Measurements from ENCODE around the gene SYP.

The SYP gene

DNA sequence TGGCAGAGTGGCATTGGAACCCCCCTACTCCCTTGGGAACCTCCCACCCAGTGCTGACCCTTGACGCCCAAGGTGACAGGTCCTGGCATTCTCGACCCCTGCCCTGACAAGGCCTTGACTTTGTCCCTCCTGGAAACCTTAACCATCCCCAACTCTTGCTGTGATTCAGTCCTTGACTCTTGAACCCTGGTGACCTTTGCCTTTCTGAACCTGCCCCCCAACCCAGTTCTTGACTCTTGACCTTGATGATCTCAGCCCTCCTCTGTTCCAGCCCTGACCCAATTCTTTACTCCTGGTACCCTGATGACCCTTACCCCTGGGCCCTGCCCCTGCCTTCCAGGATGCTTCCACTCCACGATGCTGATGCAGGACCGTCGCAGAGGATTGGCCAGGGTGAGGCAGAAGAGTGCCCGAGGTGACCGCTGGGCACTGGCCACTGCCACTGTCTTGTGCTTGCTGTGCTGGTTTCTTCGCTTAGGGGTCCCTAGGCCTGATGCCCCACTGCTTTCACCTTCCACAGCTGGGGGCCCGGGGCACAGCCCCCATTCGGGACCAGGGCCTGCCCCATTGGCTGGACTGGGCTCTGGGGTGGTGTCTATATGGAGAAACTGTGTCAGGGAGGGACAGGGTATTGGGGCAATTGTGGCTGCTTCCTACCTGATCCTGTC, 31.5 kb upstream of the SYP start:
- ChIA-PET CTCF (no interaction called here), POLR2A (no interaction called here)
- Histone ChIP-seq H3K9me3 (ENCODE audit: control insufficient read depth, insufficient read depth, low read depth, low read length) (no peaks in the 10 kb centered on the region), H3K27ac (ENCODE audit: extremely low read depth, low read depth, low read length) (no peak overlapping the region), H3K4me3 (ENCODE audit: low read depth, low read length) (no peak overlapping the region), H3K36me3 (ENCODE audit: control insufficient read depth in 2 of 2, insufficient read depth in 1 of 2, low read length in 2 of 2) (no peaks in the 10 kb centered on the region), H3K4me1 (ENCODE audit: control insufficient read depth, insufficient read depth, low read length) (no peaks in the 10 kb centered on the region)
- TF ChIP-seq BCL11B (tag by site-specific recombination; IDR thresholded peaks at IDR 0.05; ENCODE audit: low read depth), result peak; percentile 65; the same call in 1 of the 2 replicates
- TF ChIP-seq ZBTB17 (tag by site-specific recombination; IDR thresholded peaks at IDR 0.05), result no peak

- Histone ChIP-seq H3K36me3 (ENCODE audit: control insufficient read depth in 2 of 2, insufficient read depth in 1 of 2, low read length in 2 of 2) (no peaks in the 10 kb centered on the region), H3K4me1 (ENCODE audit: control insufficient read depth, insufficient read depth, low read length) (no peaks in the 10 kb centered on the region), H3K27ac (ENCODE audit: extremely low read depth, low read depth, low read length) (no peak overlapping the region), H3K9me3 (ENCODE audit: control insufficient read depth, insufficient read depth, low read depth, low read length) (no peaks in the 10 kb centered on the region), H3K4me3 (ENCODE audit: low read depth, low read length) (no peak overlapping the region)
- 0 out of 2 replicates have a peak, but pooled peaks have one; percentile 6 for TF ChIP-seq EGR2 (tag by site-specific recombination; IDR thresholded peaks at IDR 0.05; ENCODE audit: low read depth)
- peak; percentile 54 for TF ChIP-seq KLF1 (tag by site-specific recombination; IDR thresholded peaks at IDR 0.05)
- TF ChIP-seq, protein P1, sequence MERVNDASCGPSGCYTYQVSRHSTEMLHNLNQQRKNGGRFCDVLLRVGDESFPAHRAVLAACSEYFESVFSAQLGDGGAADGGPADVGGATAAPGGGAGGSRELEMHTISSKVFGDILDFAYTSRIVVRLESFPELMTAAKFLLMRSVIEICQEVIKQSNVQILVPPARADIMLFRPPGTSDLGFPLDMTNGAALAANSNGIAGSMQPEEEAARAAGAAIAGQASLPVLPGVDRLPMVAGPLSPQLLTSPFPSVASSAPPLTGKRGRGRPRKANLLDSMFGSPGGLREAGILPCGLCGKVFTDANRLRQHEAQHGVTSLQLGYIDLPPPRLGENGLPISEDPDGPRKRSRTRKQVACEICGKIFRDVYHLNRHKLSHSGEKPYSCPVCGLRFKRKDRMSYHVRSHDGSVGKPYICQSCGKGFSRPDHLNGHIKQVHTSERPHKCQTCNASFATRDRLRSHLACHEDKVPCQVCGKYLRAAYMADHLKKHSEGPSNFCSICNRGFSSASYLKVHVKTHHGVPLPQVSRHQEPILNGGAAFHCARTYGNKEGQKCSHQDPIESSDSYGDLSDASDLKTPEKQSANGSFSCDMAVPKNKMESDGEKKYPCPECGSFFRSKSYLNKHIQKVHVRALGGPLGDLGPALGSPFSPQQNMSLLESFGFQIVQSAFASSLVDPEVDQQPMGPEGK (tag by site-specific recombination; IDR thresholded peaks at IDR 0.05), result no peak
- TF ChIP-seq GLIS2 (tag by site-specific recombination; IDR thresholded peaks at IDR 0.05), result no peak
- TF ChIP-seq SALL2 (tag by site-specific recombination; IDR thresholded peaks at IDR 0.05; ENCODE audit: borderline replicate concordance), result no peak
- no peak for TF ChIP-seq ZNF140 (tag by site-specific recombination; IDR thresholded peaks at IDR 0.05)
- ChIA-PET POLR2A (no interaction called here), CTCF (no interaction called here)
These were observed 30.7 kb upstream of the SYP start for GRCh38 chrX:49230500-49231232.

GRCh38 chrX:49228185-49228584, 28.2 kb upstream of the SYP start:
- Histone ChIP-seq H3K9me3 (ENCODE audit: control insufficient read depth, insufficient read depth, low read depth, low read length) (no peaks in the 10 kb centered on the region), H3K27ac (ENCODE audit: extremely low read depth, low read depth, low read length) (no peak overlapping the region), H3K4me3 (ENCODE audit: low read depth, low read length) (no peak overlapping the region), H3K4me1 (ENCODE audit: control insufficient read depth, insufficient read depth, low read length) (no peaks in the 10 kb centered on the region), H3K36me3 (ENCODE audit: control insufficient read depth in 2 of 2, insufficient read depth in 1 of 2, low read length in 2 of 2) (no peaks in the 10 kb centered on the region)
- CTCF ChIA-PET, result interaction anchor here (1.4 kb wide), 1 partner anchor 36 kb away, joined by 3 read pairs; no protein-coding TSS in a partner anchor
- no peak for TF ChIP-seq KLF16 (tag by site-specific recombination; IDR thresholded peaks at IDR 0.05)
- no peak for TF ChIP-seq ZNF133 (tag by site-specific recombination; IDR thresholded peaks at IDR 0.05)
- TF ChIP-seq ZNF302 (tag by site-specific recombination; IDR thresholded peaks at IDR 0.05; ENCODE audit: low read depth), result no peak
- POLR2A ChIA-PET, result no interaction called here

- ChIA-PET POLR2A (no interaction called here), CTCF (no interaction called here)
- no peaks in the 10 kb centered on the region for H3K36me3 ChIP-seq (ENCODE audit: control insufficient read depth in 2 of 2, insufficient read depth in 1 of 2, low read length in 2 of 2)
- H3K4me3 ChIP-seq (ENCODE audit: low read depth, low read length), result no peak overlapping the region
- TF ChIP-seq ZNF112 (tag by site-specific recombination; IDR thresholded peaks at IDR 0.05) (no peak), REPIN1 (tag by site-specific recombination; IDR thresholded peaks at IDR 0.05; ENCODE audit: low read depth) (no peak), ZIC2 (tag by site-specific recombination; IDR thresholded peaks at IDR 0.05) (no peak), ZNF654 (tag by site-specific recombination; IDR thresholded peaks at IDR 0.05; ENCODE audit: low read depth) (no peak), ZNF174 (tag by site-specific recombination; IDR thresholded peaks at IDR 0.05) (no peak), ZFP3 (tag by site-specific recombination; IDR thresholded peaks at IDR 0.05; ENCODE audit: low read depth) (peak; percentile 89)
- TF ChIP-seq, protein P2, sequence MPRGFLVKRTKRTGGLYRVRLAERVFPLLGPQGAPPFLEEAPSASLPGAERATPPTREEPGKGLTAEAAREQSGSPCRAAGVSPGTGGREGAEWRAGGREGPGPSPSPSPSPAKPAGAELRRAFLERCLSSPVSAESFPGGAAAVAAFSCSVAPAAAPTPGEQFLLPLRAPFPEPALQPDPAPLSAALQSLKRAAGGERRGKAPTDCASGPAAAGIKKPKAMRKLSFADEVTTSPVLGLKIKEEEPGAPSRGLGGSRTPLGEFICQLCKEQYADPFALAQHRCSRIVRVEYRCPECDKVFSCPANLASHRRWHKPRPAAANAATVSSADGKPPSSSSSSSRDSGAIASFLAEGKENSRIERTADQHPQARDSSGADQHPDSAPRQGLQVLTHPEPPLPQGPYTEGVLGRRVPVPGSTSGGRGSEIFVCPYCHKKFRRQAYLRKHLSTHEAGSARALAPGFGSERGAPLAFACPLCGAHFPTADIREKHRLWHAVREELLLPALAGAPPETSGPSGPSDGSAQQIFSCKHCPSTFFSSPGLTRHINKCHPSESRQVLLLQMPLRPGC (tag by site-specific recombination; IDR thresholded peaks at IDR 0.05), result no peak
- H3K27ac ChIP-seq (ENCODE audit: extremely low read depth, low read depth, low read length), result no peak overlapping the region
- no peaks in the 10 kb centered on the region for H3K9me3 ChIP-seq (ENCODE audit: control insufficient read depth, insufficient read depth, low read depth, low read length)
- H3K4me1 ChIP-seq (ENCODE audit: control insufficient read depth, insufficient read depth, low read length), result no peaks in the 10 kb centered on the region
These were observed 27.7 kb upstream of the SYP start for GRCh38 chrX:49227726-49228125.
